K562 (cell line): Measurements from ENCODE around the gene PDE4A. TPM values are rescaled to one million over a fixed set of nuclear protein-coding genes. Genes with fewer than 3 reads are reported as not detected.

Experiments
- CEBPG ChIP-seq, 3 experiments: fragments of 200-800 bp in 1 of 3; sonication (Bioruptor generic) in 1 of 3; sonication (generic) in 1 of 3; formaldehyde crosslinking in 1 of 3; IDR thresholded peaks in 2 of 3; conservative IDR thresholded peaks in 1 of 3; 2 replicates each; pipeline versions ENCODE4 v1.6.1 to v1.8.0; 2016 to 2022; ENCODE audit warnings: missing compliant biosample characterization in 2 of 3, missing genetic modification characterization in 2 of 3, mild to moderate bottlenecking in 1 of 3, missing genetic modification reagents in 1 of 3
- CREM ChIP-seq: IDR thresholded peaks from 2 replicates; pipeline ENCODE4 v1.6.1; 2014; ENCODE audit warnings: antibody characterized with exemption, low read depth
- CTBP1 ChIP-seq: fragments of 450-650 bp; IDR thresholded peaks from 2 replicates; pipeline ENCODE4 v1.6.1; 2016; ENCODE audit warnings: borderline replicate concordance
- FUS ChIP-seq: fragments of 200-400 bp; formaldehyde crosslinking; optimal IDR thresholded peaks from 2 replicates; pipeline ENCODE3; 2017; ENCODE audit warnings: low read depth, low read length
- HDAC3 ChIP-seq: fragments of 450-650 bp; IDR thresholded peaks from 2 replicates; pipeline ENCODE4 v1.6.1; 2018; ENCODE audit warnings: borderline replicate concordance, mild to moderate bottlenecking, moderate library complexity; ENCODE audit not compliant: partially characterized antibody
- HSF4 ChIP-seq: fragments of 250-450 bp; sonication (Bioruptor Pico); IDR thresholded peaks from 2 replicates; pipeline ENCODE4 v2.1.2; 2022; ENCODE audit warnings: mild to moderate bottlenecking, moderate library complexity, borderline replicate concordance
- KDM5B ChIP-seq: fragments of 200-600 bp; sonication (generic); IDR thresholded peaks from 2 replicates; pipeline ENCODE4 v1.6.1; 2012; ENCODE audit warnings: low read depth, mild to moderate bottlenecking, moderate library complexity, low read length, control low read depth, inconsistent platforms; ENCODE audit not compliant: insufficient replicate concordance
- MTA1 ChIP-seq: fragments of 450-650 bp; IDR thresholded peaks from 2 replicates; pipeline ENCODE4 v1.6.1; 2017; ENCODE audit warnings: borderline replicate concordance
- MTA3 ChIP-seq: fragments of 450-650 bp; formaldehyde crosslinking; IDR thresholded peaks from 2 replicates; pipeline ENCODE4 v1.6.1; 2017; ENCODE audit warnings: mild to moderate bottlenecking, borderline replicate concordance
- NUFIP1 ChIP-seq: fragments of 450-650 bp; IDR thresholded peaks from 2 replicates; pipeline ENCODE4 v1.6.1; 2018; ENCODE audit not compliant: partially characterized antibody
- PHF8 ChIP-seq: fragments of 200-600 bp; sonication (generic); IDR thresholded peaks from 2 replicates; pipeline ENCODE4 v1.6.1; 2012; ENCODE audit warnings: mixed run types, mild to moderate bottlenecking, inconsistent platforms, low read length, moderate library complexity, borderline replicate concordance
- POU5F1 ChIP-seq: fragments of 150-350 bp; IDR thresholded peaks from 2 replicates; pipeline ENCODE4 v1.6.1; 2014; ENCODE audit warnings: borderline replicate concordance, low read length, low read depth, mild to moderate bottlenecking; ENCODE audit not compliant: partially characterized antibody
- RCOR1 ChIP-seq, 2 experiments: IDR thresholded peaks; 2 replicates each; pipeline ENCODE4 v1.6.1; 2012; ENCODE audit warnings: low read depth in 2 of 2, low read length in 2 of 2, borderline replicate concordance in 1 of 2, improper control_type of control experiment in 1 of 2
- RFX1 ChIP-seq: fragments of 450-650 bp; IDR thresholded peaks from 2 replicates; pipeline ENCODE4 v1.6.1; 2016; ENCODE audit warnings: mild to moderate bottlenecking, moderate library complexity
- SAFB2 ChIP-seq: fragments of 200-400 bp; formaldehyde crosslinking; IDR thresholded peaks from 2 replicates; pipeline ENCODE4 v1.6.1; 2018; ENCODE audit warnings: borderline replicate concordance, low read length, low read depth, moderate library complexity; ENCODE audit not compliant: severe bottlenecking
- SRSF9 ChIP-seq: fragments of 200-400 bp; formaldehyde crosslinking; IDR thresholded peaks from 2 replicates; pipeline ENCODE4 v1.6.1; 2017; ENCODE audit warnings: low read depth, low read length, borderline replicate concordance
- STAT5A ChIP-seq: IDR thresholded peaks from 2 replicates; pipeline ENCODE4 v1.6.1; 2012; ENCODE audit warnings: low read length, inconsistent platforms, borderline replicate concordance
- THRAP3 ChIP-seq: fragments of 450-650 bp; IDR thresholded peaks from 2 replicates; pipeline ENCODE4 v1.6.1; 2016; ENCODE audit warnings: mild to moderate bottlenecking, inconsistent platforms, borderline replicate concordance
- ZBTB17 ChIP-seq: fragments of 450-650 bp; formaldehyde crosslinking; IDR thresholded peaks from 2 replicates; pipeline ENCODE4 v1.4.0; 2020; ENCODE audit warnings: mild to moderate bottlenecking
- ZC3H8 ChIP-seq: fragments of 450-650 bp; IDR thresholded peaks from 2 replicates; pipeline ENCODE4 v1.6.1; 2017
- ZNF274 ChIP-seq: IDR thresholded peaks from 2 replicates; pipeline ENCODE4 v1.6.1; 2011; ENCODE audit warnings: low read depth, mild to moderate bottlenecking, low read length, moderate library complexity, borderline replicate concordance
- ZNF384 ChIP-seq: IDR thresholded peaks from 2 replicates; pipeline ENCODE4 v1.6.1; 2012; ENCODE audit warnings: low read depth, low read length, improper control_type of control experiment
- ZNF707 ChIP-seq: fragments of 250-450 bp; sonication (Bioruptor Pico); conservative IDR thresholded peaks from 2 replicates; pipeline ENCODE4 v1.8.0; 2022; ENCODE audit warnings: inconsistent platforms, mild to moderate bottlenecking, moderate library complexity
- polyA plus RNA-seq, 8 experiments: library from polyadenylated mRNA; depleted of rRNA in 4 of 8; stranded (reverse) in 5 of 8; unstranded in 3 of 8; fragments of >200 nt; fragmentation: Nextera tagmentation in 2 of 8; fragmentation: Illumina TruSeq in 1 of 8; extraction: Ambion mirVana in 2 of 8; extraction: Trizol in 1 of 8; gene quantifications; 2 replicates each; pipeline versions ENCODE4 v1.2.1 to v1.2.3, GENCODE V29; 2011 to 2014; ENCODE audit warnings: inconsistent platforms in 1 of 8, missing spikeins in 1 of 8
- total RNA-seq, 7 experiments: library from RNA; depleted of rRNA in 6 of 7; stranded (reverse); fragments of >200 nt in 6 of 7; fragmentation: Illumina TruSeq in 2 of 7; extraction: Trizol in 2 of 7; gene quantifications; 2 replicates each; pipeline versions ENCODE4 v1.2.1 to v1.2.3, GENCODE V29; 2011 to 2021; ENCODE audit warnings: low replicate concordance in 1 of 7
- TF ChIP-seq, protein P1 (sequence below): sonication (generic); formaldehyde crosslinking; IDR thresholded peaks from 2 replicates; pipeline ENCODE4 v1.8.1; 2023; ENCODE audit warnings: missing genetic modification reagents, mild to moderate bottlenecking, borderline replicate concordance
- TF ChIP-seq, protein P2 (sequence below): fragments of 450-650 bp; IDR thresholded peaks from 2 replicates; pipeline ENCODE4 v1.6.1; 2016; ENCODE audit warnings: missing biosample characterization, missing genetic modification characterization

The PDE4A gene
- total and polyA plus RNA-seq, 9 of the 15 experiments (the other 6 are each of a cell fraction or from before 2014, with no cell fraction given): 0.66 to 26.9 (median 4.6) TPM

DNA sequence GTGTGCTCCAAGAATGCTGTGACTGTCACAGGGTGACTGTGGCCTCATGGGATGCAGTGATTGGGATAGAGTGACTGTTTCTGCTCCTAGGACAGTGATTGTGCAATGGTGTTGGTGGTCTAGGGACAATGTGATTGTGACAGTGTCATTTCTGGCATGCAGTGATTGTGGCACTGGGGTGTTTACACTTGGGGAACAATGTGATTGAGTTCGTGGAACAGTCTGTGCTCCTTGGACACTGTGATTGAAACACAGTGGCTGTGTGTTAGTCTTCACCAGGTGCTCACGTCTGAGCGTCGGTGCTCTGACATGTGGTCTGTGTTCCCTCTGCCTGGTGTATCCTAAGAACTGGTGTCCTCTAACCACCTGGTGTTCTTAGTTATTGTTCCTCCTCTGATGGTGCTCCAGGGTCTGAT is 1.7 kb downstream of the PDE4A start (continued):
- TF ChIP-seq, protein P1, sequence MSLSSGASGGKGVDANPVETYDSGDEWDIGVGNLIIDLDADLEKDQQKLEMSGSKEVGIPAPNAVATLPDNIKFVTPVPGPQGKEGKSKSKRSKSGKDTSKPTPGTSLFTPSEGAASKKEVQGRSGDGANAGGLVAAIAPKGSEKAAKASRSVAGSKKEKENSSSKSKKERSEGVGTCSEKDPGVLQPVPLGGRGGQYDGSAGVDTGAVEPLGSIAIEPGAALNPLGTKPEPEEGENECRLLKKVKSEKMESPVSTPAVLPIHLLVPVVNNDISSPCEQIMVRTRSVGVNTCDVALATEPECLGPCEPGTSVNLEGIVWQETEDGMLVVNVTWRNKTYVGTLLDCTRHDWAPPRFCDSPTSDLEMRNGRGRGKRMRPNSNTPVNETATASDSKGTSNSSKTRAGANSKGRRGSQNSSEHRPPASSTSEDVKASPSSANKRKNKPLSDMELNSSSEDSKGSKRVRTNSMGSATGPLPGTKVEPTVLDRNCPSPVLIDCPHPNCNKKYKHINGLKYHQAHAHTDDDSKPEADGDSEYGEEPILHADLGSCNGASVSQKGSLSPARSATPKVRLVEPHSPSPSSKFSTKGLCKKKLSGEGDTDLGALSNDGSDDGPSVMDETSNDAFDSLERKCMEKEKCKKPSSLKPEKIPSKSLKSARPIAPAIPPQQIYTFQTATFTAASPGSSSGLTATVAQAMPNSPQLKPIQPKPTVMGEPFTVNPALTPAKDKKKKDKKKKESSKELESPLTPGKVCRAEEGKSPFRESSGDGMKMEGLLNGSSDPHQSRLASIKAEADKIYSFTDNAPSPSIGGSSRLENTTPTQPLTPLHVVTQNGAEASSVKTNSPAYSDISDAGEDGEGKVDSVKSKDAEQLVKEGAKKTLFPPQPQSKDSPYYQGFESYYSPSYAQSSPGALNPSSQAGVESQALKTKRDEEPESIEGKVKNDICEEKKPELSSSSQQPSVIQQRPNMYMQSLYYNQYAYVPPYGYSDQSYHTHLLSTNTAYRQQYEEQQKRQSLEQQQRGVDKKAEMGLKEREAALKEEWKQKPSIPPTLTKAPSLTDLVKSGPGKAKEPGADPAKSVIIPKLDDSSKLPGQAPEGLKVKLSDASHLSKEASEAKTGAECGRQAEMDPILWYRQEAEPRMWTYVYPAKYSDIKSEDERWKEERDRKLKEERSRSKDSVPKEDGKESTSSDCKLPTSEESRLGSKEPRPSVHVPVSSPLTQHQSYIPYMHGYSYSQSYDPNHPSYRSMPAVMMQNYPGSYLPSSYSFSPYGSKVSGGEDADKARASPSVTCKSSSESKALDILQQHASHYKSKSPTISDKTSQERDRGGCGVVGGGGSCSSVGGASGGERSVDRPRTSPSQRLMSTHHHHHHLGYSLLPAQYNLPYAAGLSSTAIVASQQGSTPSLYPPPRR: no peak
- TF ChIP-seq ZBTB17 (CRISPR knock-in tag) (no peak), RFX1 (no peak), NUFIP1 (no peak), ZC3H8 (no peak), ZNF707 (CRISPR knock-in tag) (no peak), CEBPG (CRISPR knock-in tag; IDR thresholded peaks at IDR 0.05) (peak; percentile 81), CEBPG (tag; conservative IDR thresholded peaks at IDR 0.05 in 1 of 2, IDR thresholded peaks at IDR 0.05 in 1 of 2) (peak; percentile 35 to 71; a peak in 3 of 4 replicates), MTA1 (no peak; the same call in 1 of the 2 replicates), FUS (no peak), KDM5B (no peak), HDAC3 (no peak), RCOR1 (IDR thresholded peaks at IDR 0.05; ENCODE audit: borderline replicate concordance in 1 of 2, low read depth in 2 of 2, low read length in 2 of 2) (peak in 1 of 2 experiments; percentile 31; a peak in 1 of 4 replicates), THRAP3 (no peak), HSF4 (CRISPR knock-in tag) (no peak), PHF8 (no peak), POU5F1 (no peak), ZNF384 (no peak), SAFB2 (no peak), STAT5A (no peak), ZNF274 (no peak), SRSF9 (no peak), CREM (no peak), CTBP1 (no peak), MTA3 (no peak)
- TF ChIP-seq, protein P2, sequence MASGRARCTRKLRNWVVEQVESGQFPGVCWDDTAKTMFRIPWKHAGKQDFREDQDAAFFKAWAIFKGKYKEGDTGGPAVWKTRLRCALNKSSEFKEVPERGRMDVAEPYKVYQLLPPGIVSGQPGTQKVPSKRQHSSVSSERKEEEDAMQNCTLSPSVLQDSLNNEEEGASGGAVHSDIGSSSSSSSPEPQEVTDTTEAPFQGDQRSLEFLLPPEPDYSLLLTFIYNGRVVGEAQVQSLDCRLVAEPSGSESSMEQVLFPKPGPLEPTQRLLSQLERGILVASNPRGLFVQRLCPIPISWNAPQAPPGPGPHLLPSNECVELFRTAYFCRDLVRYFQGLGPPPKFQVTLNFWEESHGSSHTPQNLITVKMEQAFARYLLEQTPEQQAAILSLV (tag): 0 out of 2 replicates have a peak, but pooled peaks have one; percentile 21
